GM21619 (cell line): ENCODE results near the gene GCNT3.

Source experiments
- ATAC-seq: cut with Tn5 transposase; IDR thresholded peaks from one replicate; pipeline ENCODE4 v1.9.1; 2021; ENCODE audit not compliant: unreplicated experiment

GCNT3 gene, protein sequence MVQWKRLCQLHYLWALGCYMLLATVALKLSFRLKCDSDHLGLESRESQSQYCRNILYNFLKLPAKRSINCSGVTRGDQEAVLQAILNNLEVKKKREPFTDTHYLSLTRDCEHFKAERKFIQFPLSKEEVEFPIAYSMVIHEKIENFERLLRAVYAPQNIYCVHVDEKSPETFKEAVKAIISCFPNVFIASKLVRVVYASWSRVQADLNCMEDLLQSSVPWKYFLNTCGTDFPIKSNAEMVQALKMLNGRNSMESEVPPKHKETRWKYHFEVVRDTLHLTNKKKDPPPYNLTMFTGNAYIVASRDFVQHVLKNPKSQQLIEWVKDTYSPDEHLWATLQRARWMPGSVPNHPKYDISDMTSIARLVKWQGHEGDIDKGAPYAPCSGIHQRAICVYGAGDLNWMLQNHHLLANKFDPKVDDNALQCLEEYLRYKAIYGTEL

DNA sequence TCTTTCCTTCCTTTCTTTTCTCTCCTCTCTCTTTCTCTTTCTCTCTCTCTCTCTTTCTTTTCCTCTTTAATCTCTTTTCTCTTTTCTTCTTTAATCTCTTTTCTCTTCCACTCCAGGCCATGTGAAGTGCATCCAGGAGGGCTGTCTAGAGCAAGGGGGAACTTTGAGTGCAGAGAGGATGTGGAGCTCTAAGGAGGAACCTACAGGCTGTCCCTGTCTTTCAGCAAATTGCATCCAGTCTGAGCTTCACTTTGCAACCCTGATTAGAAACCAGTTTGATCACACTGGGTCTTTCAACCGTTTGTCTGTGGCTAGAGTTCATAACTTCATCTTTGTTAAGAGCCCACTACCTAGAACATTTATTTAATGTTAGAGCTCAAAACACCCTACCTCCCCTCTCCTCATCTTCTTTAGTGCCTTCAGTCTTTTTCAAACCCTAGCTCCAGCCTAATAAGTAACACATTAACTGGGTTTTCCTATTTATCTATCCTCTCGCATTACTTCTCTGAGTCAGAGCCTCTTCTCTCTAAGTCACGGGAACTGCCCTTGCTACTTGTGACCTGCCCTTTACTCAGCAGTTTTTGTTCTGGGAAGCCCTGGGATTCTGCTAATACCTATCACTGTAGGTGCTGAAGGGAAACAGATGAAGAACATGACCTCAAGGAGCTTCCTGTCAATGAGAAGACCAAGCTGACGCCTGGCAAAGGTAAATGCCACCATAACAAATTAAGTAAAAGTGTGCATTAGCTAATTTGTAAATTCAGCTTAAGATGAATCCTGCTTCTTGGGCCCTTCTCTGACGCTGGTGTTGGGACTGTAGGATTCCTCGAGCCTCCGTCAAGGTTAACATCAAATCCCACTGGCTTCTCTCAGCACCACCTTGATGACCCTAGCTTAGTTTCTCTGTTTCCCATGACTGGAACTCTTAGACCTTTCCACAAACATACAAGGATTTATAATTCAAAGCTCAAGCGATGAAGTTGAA is at the start of gene GCNT3:
GCNT3 (plus strand) TSS at position 508 of the 985 bp plus-strand sequence. CDS start 6,456 bp downstream, outside the sequence.
- ATAC-seq = no peak

DNA sequence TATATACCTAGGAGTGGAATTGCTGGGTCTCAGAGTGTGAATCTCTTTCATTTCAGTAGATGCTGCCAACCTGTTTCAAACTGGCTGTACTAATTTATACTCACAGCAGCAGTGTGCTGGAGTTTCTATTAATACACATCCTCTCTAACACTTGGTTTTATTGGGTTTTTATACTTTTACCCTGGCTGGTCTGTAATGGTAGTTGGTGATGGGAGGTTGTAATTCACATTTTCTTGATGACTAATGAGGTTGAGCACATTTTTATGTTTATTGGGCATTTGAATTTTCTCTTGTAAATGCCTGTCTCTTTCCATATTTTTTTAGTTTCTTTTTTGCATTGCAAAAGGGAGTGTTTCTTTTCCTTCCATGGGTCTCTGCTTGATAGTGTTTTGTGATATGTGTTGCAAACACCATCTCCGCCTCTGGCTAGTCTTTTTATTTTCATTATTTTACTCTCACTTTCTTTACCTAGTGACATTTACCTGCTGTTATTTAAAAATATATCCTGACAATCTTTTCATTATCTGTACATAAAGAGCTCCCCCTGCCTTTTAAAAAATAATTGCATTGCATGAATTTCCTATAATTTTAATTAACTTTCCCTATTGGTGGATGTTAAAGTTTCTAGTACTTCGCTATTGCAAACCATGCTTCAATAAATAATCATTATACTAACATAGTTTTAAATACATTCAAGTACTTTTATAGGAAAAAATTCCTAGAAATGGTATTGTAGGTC is 49.0 kb upstream of the GCNT3 start:
- no peak for ATAC-seq

DNA sequence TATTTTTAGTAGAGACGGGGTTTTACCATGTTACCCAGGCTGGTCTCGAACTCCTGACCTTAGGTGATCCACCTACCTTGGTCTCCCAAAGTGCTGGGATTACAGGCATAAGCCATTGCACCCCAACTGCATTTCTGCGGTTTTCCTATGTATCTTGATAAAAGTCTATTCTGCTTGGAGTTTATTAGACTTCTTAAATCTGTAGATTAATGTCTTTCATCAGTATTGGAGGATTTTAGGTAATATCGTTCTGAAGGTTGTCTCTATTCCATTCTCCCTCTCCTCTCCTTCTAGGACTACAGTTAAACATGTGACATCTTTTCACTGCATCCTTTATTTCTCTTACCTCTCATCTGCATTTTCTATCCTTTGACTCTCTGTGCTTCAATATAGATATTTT is 46.3 kb upstream of the GCNT3 start:
- ATAC-seq = no peak

DNA sequence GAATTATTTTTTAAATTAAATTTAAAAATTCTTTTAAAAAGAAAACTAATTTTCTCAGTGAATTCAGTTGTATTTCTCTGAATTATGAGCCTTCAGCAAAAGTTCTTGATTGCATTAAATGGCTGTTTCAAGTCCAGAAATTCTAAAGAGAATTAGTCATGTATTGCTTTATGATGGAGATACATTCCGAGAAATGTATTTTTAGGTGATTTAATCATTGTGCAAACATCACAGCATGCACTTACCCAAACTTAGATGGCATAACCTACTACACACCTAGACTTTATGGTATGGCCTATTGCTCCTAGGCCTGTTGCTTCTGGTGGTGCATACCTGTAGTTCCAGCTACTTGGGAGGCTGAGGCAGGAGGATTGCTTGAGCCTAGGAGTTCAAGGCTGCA is 44.3 kb upstream of the GCNT3 start:
- no peak for ATAC-seq

DNA sequence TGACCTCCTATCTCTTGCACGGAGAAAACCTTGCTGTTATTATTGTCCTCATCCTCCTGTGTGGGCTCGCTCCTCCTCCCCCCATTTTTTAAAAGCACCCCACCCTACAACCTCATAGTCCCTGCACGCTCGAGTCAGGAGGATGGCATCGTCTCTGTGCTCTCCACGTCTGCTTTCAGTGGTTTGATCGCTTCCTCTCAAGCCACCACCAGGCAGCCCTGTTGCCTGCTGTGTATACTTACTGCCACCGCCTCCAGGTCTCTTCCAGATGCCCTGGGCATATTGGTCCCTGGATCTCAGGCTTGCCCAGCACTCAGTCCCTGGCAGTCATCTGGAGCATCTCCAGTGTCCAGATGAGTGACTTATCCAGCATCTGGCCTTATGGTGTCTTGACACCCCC is 42.1 kb upstream of the GCNT3 start:
- ATAC-seq = no peak

DNA sequence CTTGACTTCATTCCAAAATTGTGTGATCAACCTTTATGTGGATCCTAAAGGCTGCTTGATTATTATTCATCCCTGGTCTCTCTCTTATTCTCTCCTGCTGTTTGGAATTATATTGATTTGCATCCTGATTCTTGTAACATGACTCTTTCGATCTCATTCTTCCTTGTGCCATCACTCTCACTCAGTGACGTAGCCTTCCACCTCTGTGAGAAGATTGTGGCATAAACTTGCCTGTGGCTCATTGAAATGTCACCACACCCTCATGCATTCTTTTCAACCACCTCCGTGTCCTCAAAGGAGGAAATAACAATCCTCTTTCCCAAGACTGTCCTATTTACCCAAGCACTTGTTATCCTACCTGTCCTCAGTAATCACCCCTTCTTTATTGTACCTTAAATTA is 41.3 kb upstream of the GCNT3 start:
- no peak for ATAC-seq

DNA sequence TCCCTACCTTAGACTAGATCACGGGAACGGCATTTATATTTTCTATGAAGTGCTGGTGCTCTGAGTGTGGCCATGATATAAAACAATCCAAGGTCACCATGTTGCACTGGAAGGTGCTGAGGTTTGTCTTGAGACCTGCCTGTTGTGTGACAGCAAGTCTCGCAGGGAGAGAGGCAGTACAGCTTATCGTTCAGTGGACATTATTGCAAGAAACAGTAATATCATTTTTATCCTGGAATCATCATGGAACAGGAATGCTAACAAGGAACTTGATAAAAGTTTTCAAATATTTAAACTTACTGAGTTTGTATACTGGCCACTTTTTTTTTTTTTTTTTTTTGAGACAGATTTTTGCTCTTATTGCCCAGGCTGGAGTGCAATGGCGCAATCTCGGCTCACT is 40.0 kb upstream of the GCNT3 start:
- no peak for ATAC-seq

DNA sequence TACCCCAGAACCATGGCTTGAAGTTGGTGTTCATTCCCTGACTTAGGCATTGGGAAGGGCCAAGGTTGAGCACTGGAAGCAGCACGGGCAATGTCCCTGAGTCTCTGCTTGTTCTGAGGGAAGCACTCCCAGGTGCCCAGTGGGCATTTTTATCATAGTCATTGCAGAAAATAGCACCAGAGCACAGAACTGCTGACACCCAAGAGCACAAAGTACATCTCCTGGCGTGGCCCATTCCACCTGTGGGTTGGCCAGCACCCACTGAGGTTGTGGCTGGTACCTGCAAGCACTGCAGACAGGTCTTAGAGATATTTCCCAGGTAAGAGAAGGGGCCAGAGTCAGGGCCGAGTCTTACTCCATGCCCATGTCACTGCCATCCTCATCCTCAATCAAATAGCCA is 28.5 kb upstream of the GCNT3 start:
- ATAC-seq = no peak

DNA sequence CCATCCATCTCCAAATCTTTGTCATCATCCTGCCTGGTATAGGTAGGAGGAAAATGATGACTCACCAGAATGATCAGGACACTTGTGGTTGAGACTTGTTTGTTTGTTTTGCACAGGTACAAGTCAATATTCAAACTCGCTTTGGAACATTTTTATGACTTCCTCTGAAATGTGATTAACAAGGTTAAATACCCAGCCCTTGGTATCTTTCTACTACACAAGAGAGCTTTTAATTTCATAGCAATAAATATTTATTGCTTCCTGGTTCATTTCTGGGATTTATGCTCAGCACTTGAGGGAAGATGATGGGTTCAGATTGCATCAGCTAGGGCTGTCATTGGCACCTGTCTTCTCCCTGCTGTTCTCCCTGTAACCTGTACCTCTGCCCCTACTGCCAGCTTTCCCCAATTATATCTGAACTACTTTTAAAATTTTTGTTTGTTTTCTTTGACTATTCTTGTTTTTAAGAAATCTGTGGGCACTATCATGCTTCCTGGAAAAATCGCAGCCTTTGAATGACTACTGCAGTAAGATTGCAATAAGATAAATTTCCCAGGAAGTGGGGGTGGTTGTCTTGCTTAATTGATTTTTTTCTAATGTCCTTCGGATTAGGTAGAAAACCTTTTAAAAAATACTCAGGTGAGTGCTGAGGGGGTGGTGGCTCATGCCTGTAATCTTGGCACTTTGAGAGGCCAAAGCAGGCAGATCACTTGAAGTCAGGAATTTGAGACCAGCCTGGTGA is 24.3 kb upstream of the GCNT3 start:
- ATAC-seq = no peak

DNA sequence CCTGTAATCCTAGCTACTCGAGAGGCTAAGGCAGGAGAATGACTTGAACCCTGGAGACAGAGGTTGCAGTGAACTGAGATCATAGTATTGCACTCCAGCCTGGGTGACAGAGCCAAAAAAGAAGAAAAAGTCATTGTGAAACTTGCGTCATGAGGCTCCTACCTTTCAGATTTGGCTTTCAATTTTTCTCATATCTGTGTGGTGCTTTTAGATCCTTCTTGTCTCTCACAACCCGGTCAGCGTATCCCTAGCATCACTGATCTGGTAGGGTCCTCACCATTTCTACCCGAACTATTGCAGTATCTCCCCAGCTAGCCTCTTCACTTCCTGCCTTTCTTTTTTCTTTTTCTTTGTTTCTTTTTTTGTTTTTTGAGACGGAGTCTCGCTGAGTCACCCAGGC is 21.6 kb upstream of the GCNT3 start:
- no peak for ATAC-seq

DNA sequence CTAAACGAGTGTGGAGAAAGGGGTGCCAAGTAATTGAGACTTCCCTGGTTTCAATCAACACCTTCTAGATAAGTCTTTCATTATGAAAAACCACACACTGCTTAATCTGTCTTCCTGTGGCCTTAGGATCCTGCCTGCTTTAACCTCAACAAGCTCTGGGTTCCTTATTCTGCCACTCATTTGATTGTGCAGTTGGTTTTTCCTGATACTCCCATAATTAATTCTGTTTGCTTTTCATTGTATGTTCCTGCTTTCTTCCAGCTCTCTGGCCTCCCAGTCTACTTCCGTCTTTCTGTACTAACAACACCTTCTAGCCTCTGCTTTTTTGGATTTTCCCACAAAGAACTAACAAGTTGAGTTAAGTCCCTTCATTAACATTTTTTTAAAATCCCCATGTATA is 20.2 kb upstream of the GCNT3 start:
- ATAC-seq = no peak

DNA sequence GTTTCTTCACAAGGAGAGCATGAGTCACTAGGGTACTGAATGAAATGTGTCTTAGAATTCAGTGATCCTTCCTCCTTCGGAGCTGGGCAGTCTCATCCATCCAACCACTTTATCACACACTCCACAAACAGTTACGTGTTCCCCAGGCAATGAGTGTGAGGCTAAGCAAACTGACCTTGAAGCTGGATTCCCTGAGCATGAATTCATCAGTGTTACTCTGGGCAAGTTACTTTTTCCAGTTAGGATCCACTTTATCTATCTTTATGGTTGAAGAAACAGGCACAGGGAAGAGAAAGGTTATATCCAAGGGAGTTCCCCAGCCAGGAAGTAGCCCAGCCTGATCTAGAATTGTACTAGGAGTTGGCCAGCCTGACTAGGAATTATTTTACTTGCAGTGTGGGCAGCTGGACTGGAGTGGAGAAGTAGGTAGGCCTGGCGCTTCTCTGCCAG is 17.1 kb upstream of the GCNT3 start:
- ATAC-seq = no peak

DNA sequence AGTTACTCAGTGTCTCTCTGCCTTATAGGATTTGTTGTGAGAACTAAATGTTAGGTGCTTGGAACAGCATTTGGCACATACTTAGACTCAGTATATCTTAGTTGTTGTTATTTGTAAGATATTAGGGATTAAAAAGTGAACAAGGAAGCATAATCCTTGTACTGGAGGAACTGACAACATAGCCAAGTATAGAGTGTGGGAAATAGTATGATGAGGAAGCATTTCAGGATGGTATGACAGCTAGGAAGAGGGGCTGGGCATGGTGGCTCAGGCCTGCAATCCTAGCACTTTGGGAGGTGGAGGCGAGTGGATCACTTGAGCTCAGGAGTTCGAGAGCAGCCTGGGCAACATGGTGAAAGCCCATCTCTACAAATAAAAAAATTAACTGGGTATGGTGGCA is 16.6 kb upstream of the GCNT3 start:
- ATAC-seq = no peak

DNA sequence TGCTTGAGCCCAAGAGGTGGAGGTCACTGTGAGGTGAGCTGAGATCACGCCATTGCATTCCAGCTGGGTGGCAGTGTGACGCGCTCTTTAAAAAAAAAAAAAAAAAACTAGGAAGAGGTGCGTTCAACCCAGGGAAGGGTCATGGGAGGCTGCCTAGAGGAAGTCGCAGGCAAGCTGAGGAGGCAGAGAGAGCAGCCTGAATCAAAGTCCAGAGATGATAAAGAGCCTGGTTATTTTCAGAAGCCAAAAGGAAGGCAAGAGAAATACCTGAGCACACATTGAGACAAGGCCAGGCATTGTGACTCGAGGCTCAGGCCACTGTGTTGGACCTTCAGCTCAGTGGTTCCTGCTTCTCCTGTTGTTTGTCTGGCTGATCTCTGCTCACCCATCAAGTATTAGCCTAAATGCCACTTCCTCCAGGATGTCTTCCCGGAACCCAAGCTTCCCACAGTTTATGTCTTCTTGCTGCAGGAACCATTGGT is 16.1 kb upstream of the GCNT3 start:
- ATAC-seq = no peak

DNA sequence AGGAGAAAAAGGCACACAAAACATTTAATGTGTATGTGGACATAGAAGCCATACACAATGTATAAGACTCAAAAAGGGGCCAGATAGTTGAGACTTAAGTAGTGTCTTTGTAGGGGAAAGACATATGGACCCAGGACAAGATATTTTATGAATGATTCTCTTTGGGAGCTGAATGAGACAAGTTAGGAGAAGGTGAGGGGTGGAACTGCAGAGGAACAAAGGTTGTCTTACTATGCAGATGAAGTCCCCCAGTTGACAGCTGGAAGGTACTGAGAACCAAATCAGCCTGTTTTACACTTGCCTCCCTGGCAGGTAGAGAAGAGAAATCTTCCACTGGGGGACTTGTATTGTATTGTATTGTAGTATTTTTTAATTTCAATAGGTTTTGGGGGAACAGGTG is 14.9 kb upstream of the GCNT3 start:
- no peak for ATAC-seq

DNA sequence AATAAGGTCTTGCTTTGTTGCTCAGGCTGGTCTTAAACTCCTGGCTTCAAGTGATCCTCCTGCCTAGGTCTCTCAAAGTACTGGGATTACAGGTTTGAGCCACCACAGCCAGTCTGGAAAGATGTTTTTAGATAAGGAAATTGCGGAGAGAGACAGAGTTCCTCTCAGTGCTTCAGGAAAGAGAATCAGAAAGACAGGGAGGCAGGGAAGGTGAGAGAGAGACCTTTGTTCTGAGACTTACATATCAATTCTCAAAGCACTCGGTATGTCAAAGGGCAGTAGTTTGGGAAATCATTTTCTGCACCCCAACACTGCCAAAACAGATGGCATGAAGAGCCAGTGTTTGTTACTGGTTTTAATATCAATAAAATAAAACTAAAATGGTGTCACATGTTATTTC is 13.1 kb upstream of the GCNT3 start:
- no peak for ATAC-seq

DNA sequence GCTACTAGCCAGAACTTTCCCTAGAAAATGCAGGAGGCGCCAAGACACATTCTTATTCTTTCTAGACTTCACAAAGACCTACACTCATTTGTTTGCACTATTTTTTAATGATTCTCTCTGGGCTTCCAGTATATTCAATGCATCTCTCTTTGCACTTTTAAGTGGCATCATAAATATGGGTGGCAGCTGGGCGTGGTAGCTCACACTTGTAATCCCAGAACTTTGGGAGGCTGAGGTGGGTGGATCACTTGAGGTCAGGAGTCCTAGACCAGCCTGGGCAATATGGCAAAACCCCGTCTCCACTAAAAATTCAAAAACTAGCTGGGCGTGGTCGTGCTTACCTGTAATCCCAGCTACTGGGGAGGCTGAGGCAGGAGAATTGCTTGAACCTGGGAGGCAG is 5.6 kb upstream of the GCNT3 start:
- no peak for ATAC-seq

DNA sequence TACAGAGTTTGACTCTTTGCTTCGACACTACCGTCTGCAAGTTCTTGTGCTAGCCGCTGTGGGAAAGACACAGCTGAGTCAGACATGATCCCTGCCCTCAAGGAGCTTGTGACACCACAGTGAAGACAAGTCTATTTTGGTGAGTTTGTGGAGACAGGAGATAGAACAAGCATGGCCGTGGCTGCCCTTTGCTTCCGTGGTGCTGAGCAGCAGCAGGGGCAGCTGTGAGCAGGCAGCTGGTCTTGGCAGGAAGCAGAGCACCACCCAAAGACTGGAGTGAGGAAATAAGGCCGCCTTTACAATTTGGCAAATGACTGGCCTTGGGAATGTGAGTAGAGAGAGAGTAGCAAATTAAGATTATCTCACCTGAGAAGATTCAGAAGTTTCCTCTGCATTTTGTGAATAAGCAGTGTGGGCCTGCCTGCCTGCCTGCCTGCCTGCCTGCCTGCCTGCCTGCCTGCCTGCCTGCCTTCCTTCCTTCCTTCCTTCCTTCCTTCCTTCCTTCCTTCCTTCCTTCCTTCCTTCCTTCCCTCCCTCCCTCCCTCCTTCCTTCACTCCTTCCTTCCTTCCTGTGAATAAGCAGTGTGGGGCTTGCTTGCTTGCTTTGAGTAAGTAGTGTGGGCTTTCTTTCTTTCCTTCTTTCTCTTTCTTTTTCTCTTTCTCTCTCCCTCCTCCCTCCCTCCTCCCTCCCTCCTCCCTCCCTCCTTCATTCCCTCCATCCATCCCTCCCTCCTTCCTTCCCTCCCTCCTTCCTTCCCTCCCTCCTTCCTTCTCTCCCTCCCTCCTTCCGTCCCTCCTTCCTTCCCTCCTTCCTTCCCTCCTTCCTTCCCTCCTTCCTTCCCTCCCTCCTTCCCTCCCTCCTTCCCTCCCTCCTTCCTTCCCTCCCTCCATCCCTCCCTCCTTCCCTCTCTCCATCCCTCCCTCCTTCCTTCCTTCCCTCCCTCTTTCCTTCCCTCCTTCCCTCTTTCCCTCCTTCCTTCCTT is 1.6 kb upstream of the GCNT3 start:
- ATAC-seq = no peak

DNA sequence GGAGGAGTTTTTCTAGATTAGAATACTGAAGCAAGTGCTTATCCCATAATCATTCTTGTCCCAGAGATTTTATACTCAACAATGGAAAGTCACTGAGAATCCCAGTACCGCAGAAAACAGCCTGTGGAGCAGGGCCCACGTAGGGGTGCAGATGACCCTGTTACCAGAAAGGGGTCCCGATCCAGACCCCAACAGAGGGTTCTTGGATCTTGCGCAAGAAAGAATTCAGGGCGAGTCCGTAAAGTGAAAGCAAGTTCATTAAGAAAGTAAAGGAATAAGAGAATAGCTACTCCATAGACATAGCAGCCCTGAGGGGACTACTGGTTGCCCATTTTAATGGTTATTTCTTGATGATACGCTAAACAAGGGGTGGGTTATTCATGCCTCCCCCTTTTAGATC is 2.6 kb downstream of the GCNT3 start:
- no peak for ATAC-seq
